MCF 10A (cell line): ENCODE measurements around the gene ANO2. TPM values are rescaled to one million over a fixed set of nuclear protein-coding genes. Genes with fewer than 3 reads are reported as not detected.

Experiments used
- BruUV-seq: library from RNA; stranded (reverse); fragments of 400-500 nt; replicated peaks from 2 replicates; lab custom pipeline; 2021; lab: Mats Ljungman, UMichigan
- CTCF ChIA-PET: fragments of 300-600 bp; sonication (Branson Sonifier 250); formaldehyde crosslinking; extraction: SDS; loops from one replicate; lab custom pipeline; 2021; ENCODE audit warnings: antibody characterized with exemption, inconsistent platforms; lab: Yijun Ruan, JAX
- POLR2A ChIA-PET: fragments of 300-600, 350-650 bp; sonication (Branson Sonifier 250); formaldehyde crosslinking; extraction: SDS; loops from one replicate; lab custom pipeline; 2020; ENCODE audit warnings: antibody characterized with exemption, inconsistent platforms; lab: Yijun Ruan, JAX
- DNase-seq: peaks from one replicate; pipeline ENCODE4 v3.0.0-alpha.2; 2018; ENCODE audit not compliant: unreplicated experiment
- H3K27ac Mint-ChIP-seq: one replicate; pipeline ENCODE4 v1.8.0; 2022; ENCODE audit warnings: mild to moderate bottlenecking, low read depth, mixed read lengths; ENCODE audit not compliant: unreplicated experiment
- H3K27me3 Mint-ChIP-seq: one replicate; pipeline ENCODE4 v1.8.0; 2022; ENCODE audit warnings: mixed read lengths; ENCODE audit not compliant: insufficient read depth, unreplicated experiment
- H3K36me3 Mint-ChIP-seq: one replicate; pipeline ENCODE4 v1.8.0; 2022; ENCODE audit warnings: mild to moderate bottlenecking, moderate library complexity, mixed read lengths; ENCODE audit not compliant: insufficient read depth, unreplicated experiment
- H3K4me1 Mint-ChIP-seq: one replicate; pipeline ENCODE4 v1.8.0; 2022; ENCODE audit warnings: mixed read lengths; ENCODE audit not compliant: insufficient read depth, unreplicated experiment
- H3K4me3 Mint-ChIP-seq: one replicate; pipeline ENCODE4 v1.8.0; 2022; ENCODE audit warnings: mild to moderate bottlenecking, moderate library complexity, mixed read lengths; ENCODE audit not compliant: unreplicated experiment
- H3K9me3 Mint-ChIP-seq: one replicate; pipeline ENCODE4 v1.8.0; 2022; ENCODE audit warnings: mixed read lengths; ENCODE audit not compliant: unreplicated experiment
- CTCF ChIP-seq: fragments of 200-600 bp; IDR thresholded peaks from one replicate; pipeline ENCODE4 v1.8.0; 2022; ENCODE audit warnings: antibody characterized with exemption, mild to moderate bottlenecking; ENCODE audit not compliant: unreplicated experiment
- intact Hi-C: fragments of 100-400 bp; cut with micrococcal nuclease; formaldehyde crosslinking; loops from 2 replicates; pipeline ENCODE4 v1.14.1; 2022
- total RNA-seq: library from RNA; stranded (reverse); gene quantifications from 2 replicates; pipeline ENCODE4 v1.2.3, GENCODE V29; 2022

The ANO2 gene
- total RNA-seq, 1 experiment from 2014 or later, result not detected

GRCh38 chr12:5723071-5723470 lies 222.0 kb downstream of the ANO2 start:
- H3K27me3 Mint-ChIP-seq, result no peaks in the 10 kb centered on the region
- TF ChIP-seq CTCF, result no peak
- H3K27ac Mint-ChIP-seq, result no peak overlapping the region
- ChIA-PET POLR2A (no interaction called here), CTCF (interaction anchor here (0.7 kb wide), 1 partner anchor 8 kb away, joined by 3 read pairs; no protein-coding TSS in a partner anchor)
- DNase-seq, result no peak
- H3K36me3 Mint-ChIP-seq, result no peaks in the 10 kb centered on the region
- peaks cover 46% of the 10 kb centered on the region for H3K9me3 Mint-ChIP-seq
- intact Hi-C loops, result no loop called here
- BruUV-seq, result no TSS peak
- H3K4me1 Mint-ChIP-seq, result no peaks in the 10 kb centered on the region
- no peak overlapping the region for H3K4me3 Mint-ChIP-seq

- no peak overlapping the region for H3K27ac Mint-ChIP-seq
- H3K9me3 Mint-ChIP-seq, result peaks cover 38% of the 10 kb centered on the region
- ChIA-PET POLR2A (interaction anchor here (0.5 kb wide), 1 partner anchor 968 kb away, joined by 3 read pairs; no protein-coding TSS in a partner anchor), CTCF (interaction anchor here (0.5 to 0.6 kb wide), 3 partner anchors 26 to 657 kb away, joined by 3 read pairs; no protein-coding TSS in a partner anchor)
- no TSS peak for BruUV-seq
- H3K4me3 Mint-ChIP-seq, result no peak overlapping the region
- H3K27me3 Mint-ChIP-seq, result no peaks in the 10 kb centered on the region
- no peak for DNase-seq
- no peaks in the 10 kb centered on the region for H3K4me1 Mint-ChIP-seq
- TF ChIP-seq CTCF, result no peak
- intact Hi-C loops, result no loop called here
- no peaks in the 10 kb centered on the region for H3K36me3 Mint-ChIP-seq
These were observed 224.6 kb downstream of the ANO2 start for GRCh38 chr12:5720381-5721005.

- Mint-ChIP-seq H3K27ac (no peak overlapping the region), H3K4me3 (no peak overlapping the region), H3K36me3 (no peaks in the 10 kb centered on the region), H3K4me1 (no peaks in the 10 kb centered on the region), H3K27me3 (no peaks in the 10 kb centered on the region), H3K9me3 (peaks cover 42% of the 10 kb centered on the region)
- intact Hi-C loops, result no loop called here
- DNase-seq, result no peak
- BruUV-seq, result no TSS peak
- POLR2A ChIA-PET, result no interaction called here
- no peak for TF ChIP-seq CTCF
- CTCF ChIA-PET, result interaction anchor here (0.7 kb wide), 1 partner anchor 42 kb away, joined by 3 read pairs; no protein-coding TSS in a partner anchor
These were observed 226.4 kb downstream of the ANO2 start for GRCh38 chr12:5718680-5719079.

GRCh38 chr12:5718073-5718472 lies 227.0 kb downstream of the ANO2 start:
- no peak for TF ChIP-seq CTCF
- H3K4me3 Mint-ChIP-seq, result no peak overlapping the region
- peaks cover 42% of the 10 kb centered on the region for H3K9me3 Mint-ChIP-seq
- no peaks in the 10 kb centered on the region for H3K36me3 Mint-ChIP-seq
- no peak for DNase-seq
- H3K27ac Mint-ChIP-seq, result no peak overlapping the region
- intact Hi-C loops, result no loop called here
- no peaks in the 10 kb centered on the region for H3K27me3 Mint-ChIP-seq
- H3K4me1 Mint-ChIP-seq, result no peaks in the 10 kb centered on the region
- ChIA-PET CTCF (interaction anchor here (0.5 kb wide), 1 partner anchor 284 kb away, joined by 4 read pairs; no protein-coding TSS in a partner anchor), POLR2A (no interaction called here)
- BruUV-seq, result no TSS peak
